HepG2 (cell line): Measurements from ENCODE around the gene TAS1R3. TPM values are rescaled to one million over a fixed set of nuclear protein-coding genes. Genes with fewer than 3 reads are reported as not detected.

Experiments
- ASH2L ChIP-seq: fragments of 300-600, 200-600 bp; sonication (generic); IDR thresholded peaks from 2 replicates; pipeline ENCODE4 v1.7.0; 2017; ENCODE audit warnings: low read depth, mild to moderate bottlenecking, moderate library complexity, mixed read lengths, low read length; ENCODE audit not compliant: insufficient read length
- HES4 ChIP-seq: sonication (generic); formaldehyde crosslinking; IDR thresholded peaks from 2 replicates; pipeline ENCODE4 v1.9.0; 2021; ENCODE audit warnings: mild to moderate bottlenecking, missing genetic modification reagents, borderline replicate concordance
- KDM4B ChIP-seq: sonication (generic); formaldehyde crosslinking; IDR thresholded peaks from 2 replicates; pipeline ENCODE4 v1.4.0; 2020; ENCODE audit warnings: missing genetic modification reagents
- POGZ ChIP-seq: sonication (generic); formaldehyde crosslinking; IDR thresholded peaks from 2 replicates; pipeline ENCODE4 v1.4.0; 2020; ENCODE audit warnings: mild to moderate bottlenecking, missing genetic modification reagents
- ZFP62 ChIP-seq: sonication (generic); formaldehyde crosslinking; IDR thresholded peaks from 2 replicates; pipeline ENCODE4 v1.4.0; 2020; ENCODE audit warnings: missing genetic modification reagents
- ZFP90 ChIP-seq: sonication (generic); formaldehyde crosslinking; IDR thresholded peaks from 2 replicates; pipeline ENCODE4 v1.8.0; 2022; ENCODE audit warnings: missing genetic modification reagents, mild to moderate bottlenecking, inconsistent platforms, borderline replicate concordance
- ZNF407 ChIP-seq: sonication (generic); formaldehyde crosslinking; IDR thresholded peaks from one replicate; pipeline ENCODE4 v1.5.1; 2020; ENCODE audit warnings: mild to moderate bottlenecking, missing genetic modification reagents; ENCODE audit errors: not compliant biosample characterization
- ZNF496 ChIP-seq: sonication (generic); formaldehyde crosslinking; IDR thresholded peaks from 2 replicates; pipeline ENCODE4 v1.8.1; 2023; ENCODE audit warnings: mild to moderate bottlenecking, moderate library complexity, missing genetic modification reagents; ENCODE audit not compliant: insufficient replicate concordance
- polyA plus RNA-seq, 8 experiments: library from polyadenylated mRNA; depleted of rRNA in 3 of 8; stranded (reverse) in 7 of 8; unstranded in 1 of 8; fragments of >200 nt; fragmentation: Illumina TruSeq in 4 of 8; extraction: Trizol in 4 of 8; gene quantifications; 2 replicates each; pipeline versions ENCODE4 v1.2.1 to v1.2.3, GENCODE V29; 2011 to 2016; ENCODE audit warnings: low read depth in 4 of 8, missing spikeins in 1 of 8, mixed read lengths in 1 of 8; ENCODE audit not compliant: insufficient read depth in 1 of 8
- total RNA-seq, 5 experiments: library from RNA; depleted of rRNA; stranded (reverse); fragments of >200 nt; fragmentation: Illumina TruSeq; extraction: Trizol; gene quantifications; 2 replicates each; pipeline ENCODE4 v1.2.3, GENCODE V29; 2016; ENCODE audit warnings: low read depth in 1 of 5
- TF ChIP-seq, protein P1 (sequence below): sonication (generic); formaldehyde crosslinking; IDR thresholded peaks from 2 replicates; pipeline ENCODE4 v1.9.0; 2021; ENCODE audit warnings: missing genetic modification reagents, borderline replicate concordance
- TF ChIP-seq, protein P2 (sequence below): sonication (generic); formaldehyde crosslinking; conservative IDR thresholded peaks from 2 replicates; pipeline ENCODE4 v1.4.0; 2020; ENCODE audit warnings: mild to moderate bottlenecking, missing genetic modification reagents, moderate library complexity

The TAS1R3 gene
- total and polyA plus RNA-seq, 2 of the 13 experiments (the other 11 are each of a cell fraction or from before 2014, with no cell fraction given) = 0.13 to 0.15 TPM

DNA sequence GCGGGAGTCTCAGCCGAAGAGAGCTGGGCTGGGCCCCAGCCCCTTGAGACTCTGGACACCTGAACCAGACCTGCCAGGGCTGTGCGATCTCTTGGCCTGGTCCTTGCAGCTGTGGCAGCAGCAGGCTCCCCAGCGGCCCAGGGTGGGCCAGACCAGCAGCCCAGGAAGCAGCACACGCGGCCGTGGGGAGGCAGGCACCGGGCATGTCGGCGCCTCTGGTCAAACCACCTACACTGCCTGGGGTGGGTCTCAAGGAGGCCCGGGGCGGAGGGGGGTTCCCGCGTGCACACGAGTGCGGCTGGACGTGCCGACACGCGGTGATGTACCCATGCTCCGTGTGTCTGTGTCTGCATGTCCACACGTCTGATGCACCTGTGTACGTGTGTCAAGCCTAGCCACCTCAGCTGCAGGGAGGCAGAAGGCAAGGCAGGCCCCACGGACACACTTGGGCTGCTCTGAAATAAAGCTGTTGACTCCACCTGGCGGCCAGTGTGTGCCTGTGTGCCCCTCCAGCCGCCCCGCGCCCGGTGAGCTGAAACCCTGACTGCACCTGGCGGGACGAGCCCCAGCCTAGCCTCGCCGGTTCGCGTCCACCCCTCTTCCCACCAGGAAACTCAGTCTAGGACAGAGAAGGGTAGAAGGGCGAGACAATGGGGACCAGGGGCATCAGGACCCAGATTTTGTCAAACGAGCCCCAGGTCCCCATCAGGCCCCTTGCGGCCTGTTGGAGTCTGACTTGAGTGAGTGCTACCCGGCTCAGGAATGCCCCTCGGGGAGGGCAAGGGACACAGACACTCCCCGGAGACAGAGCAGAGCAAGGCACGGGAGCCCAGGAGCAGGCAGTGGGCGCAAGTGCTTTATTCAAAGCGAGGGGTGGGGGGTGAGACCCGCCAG lies 39.3 kb upstream of the TAS1R3 start (continued):
- TF ChIP-seq ZNF407 (no peak), POGZ (CRISPR knock-in tag) (0 out of 2 replicates have a peak, but pooled peaks have one; percentile 12), ZFP90 (CRISPR knock-in tag) (no peak), ZNF496 (CRISPR knock-in tag) (no peak), ASH2L (no peak), ZFP62 (no peak), KDM4B (CRISPR knock-in tag) (no peak), HES4 (no peak)
- TF ChIP-seq, protein P1, sequence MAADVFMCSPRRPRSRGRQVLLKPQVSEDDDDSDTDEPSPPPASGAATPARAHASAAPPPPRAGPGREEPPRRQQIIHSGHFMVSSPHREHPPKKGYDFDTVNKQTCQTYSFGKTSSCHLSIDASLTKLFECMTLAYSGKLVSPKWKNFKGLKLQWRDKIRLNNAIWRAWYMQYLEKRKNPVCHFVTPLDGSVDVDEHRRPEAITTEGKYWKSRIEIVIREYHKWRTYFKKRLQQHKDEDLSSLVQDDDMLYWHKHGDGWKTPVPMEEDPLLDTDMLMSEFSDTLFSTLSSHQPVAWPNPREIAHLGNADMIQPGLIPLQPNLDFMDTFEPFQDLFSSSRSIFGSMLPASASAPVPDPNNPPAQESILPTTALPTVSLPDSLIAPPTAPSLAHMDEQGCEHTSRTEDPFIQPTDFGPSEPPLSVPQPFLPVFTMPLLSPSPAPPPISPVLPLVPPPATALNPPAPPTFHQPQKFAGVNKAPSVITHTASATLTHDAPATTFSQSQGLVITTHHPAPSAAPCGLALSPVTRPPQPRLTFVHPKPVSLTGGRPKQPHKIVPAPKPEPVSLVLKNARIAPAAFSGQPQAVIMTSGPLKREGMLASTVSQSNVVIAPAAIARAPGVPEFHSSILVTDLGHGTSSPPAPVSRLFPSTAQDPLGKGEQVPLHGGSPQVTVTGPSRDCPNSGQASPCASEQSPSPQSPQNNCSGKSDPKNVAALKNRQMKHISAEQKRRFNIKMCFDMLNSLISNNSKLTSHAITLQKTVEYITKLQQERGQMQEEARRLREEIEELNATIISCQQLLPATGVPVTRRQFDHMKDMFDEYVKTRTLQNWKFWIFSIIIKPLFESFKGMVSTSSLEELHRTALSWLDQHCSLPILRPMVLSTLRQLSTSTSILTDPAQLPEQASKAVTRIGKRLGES (CRISPR knock-in tag) = no peak
- TF ChIP-seq, protein P2, sequence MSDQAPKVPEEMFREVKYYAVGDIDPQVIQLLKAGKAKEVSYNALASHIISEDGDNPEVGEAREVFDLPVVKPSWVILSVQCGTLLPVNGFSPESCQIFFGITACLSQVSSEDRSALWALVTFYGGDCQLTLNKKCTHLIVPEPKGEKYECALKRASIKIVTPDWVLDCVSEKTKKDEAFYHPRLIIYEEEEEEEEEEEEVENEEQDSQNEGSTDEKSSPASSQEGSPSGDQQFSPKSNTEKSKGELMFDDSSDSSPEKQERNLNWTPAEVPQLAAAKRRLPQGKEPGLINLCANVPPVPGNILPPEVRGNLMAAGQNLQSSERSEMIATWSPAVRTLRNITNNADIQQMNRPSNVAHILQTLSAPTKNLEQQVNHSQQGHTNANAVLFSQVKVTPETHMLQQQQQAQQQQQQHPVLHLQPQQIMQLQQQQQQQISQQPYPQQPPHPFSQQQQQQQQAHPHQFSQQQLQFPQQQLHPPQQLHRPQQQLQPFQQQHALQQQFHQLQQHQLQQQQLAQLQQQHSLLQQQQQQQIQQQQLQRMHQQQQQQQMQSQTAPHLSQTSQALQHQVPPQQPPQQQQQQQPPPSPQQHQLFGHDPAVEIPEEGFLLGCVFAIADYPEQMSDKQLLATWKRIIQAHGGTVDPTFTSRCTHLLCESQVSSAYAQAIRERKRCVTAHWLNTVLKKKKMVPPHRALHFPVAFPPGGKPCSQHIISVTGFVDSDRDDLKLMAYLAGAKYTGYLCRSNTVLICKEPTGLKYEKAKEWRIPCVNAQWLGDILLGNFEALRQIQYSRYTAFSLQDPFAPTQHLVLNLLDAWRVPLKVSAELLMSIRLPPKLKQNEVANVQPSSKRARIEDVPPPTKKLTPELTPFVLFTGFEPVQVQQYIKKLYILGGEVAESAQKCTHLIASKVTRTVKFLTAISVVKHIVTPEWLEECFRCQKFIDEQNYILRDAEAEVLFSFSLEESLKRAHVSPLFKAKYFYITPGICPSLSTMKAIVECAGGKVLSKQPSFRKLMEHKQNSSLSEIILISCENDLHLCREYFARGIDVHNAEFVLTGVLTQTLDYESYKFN (CRISPR knock-in tag) = no peak
